HL-60 (cell line): Measurements from ENCODE around the gene RFTN1.

ENCODE experiments used
- DNase-seq, 2 experiments: peaks; one replicate each; pipeline ENCODE4 v3.0.0-alpha.2; 2010 to 2020; ENCODE audit warnings: low read depth in 1 of 2, low spot score in 1 of 2
- H3K27ac ChIP-seq: fragments of 250-450 bp; sonication (Bioruptor Pico); replicated peaks from 2 replicates; pipeline ENCODE4 v1.5.1; 2020; ENCODE audit warnings: mild to moderate bottlenecking, moderate library complexity
- H3K27me3 ChIP-seq: fragments of 250-450 bp; sonication (Bioruptor Pico); 2 replicates; pipeline ENCODE4 v1.5.1; 2021; ENCODE audit warnings: mild to moderate bottlenecking, moderate library complexity; ENCODE audit not compliant: insufficient read depth, poor library complexity, severe bottlenecking
- H3K4me3 ChIP-seq: replicated peaks from 2 replicates; pipeline ENCODE4 v1.5.1; 2011; ENCODE audit warnings: mild to moderate bottlenecking, control low read depth, low read length; ENCODE audit not compliant: insufficient read depth
- GABPA ChIP-seq: IDR thresholded peaks from 2 replicates; pipeline ENCODE4 v1.6.1; 2012; ENCODE audit warnings: low read depth
- POLR2AphosphoS5 ChIP-seq: IDR thresholded peaks from 2 replicates; pipeline ENCODE4 v1.6.1; 2012; ENCODE audit warnings: low read depth
- SPI1 ChIP-seq: IDR thresholded peaks from 2 replicates; pipeline ENCODE4 v1.6.1; 2012; ENCODE audit warnings: low read depth, mild to moderate bottlenecking, borderline replicate concordance
- TF ChIP-seq, protein P1 (sequence below): IDR thresholded peaks from one replicate; pipeline ENCODE4 v1.5.1; 2011; ENCODE audit warnings: low read length, control low read depth, inconsistent platforms; ENCODE audit not compliant: insufficient read depth
- TF ChIP-seq, protein P2 (sequence below): IDR thresholded peaks from 2 replicates; pipeline ENCODE4 v1.6.1; 2012; ENCODE audit warnings: low read depth; ENCODE audit not compliant: insufficient replicate concordance

The RFTN1 gene

DNA sequence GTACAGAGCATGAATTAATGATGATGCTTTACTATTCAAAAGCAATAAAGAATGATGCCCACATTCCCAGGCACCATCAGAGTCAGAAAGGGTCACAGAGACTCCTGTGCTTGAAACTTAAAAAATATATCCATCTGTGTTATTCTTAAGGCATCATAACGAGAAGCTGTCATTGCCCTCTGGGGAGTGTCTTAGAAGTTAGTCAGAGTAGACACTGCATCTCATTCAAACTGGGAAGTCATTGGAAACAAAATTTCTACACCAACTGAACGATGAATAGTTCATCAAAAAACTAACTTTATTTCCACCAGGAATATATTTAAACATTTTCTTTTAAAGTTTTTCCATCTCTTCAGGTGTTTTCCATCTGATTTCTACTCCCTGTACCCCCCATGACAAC is 122.9 kb downstream of the RFTN1 start:
- Histone ChIP-seq H3K27ac (no peak overlapping the region), H3K4me3 (no peak overlapping the region), H3K27me3 (no peaks in the 10 kb centered on the region)
- no peak for DNase-seq
- no peak for TF ChIP-seq SPI1

DNA sequence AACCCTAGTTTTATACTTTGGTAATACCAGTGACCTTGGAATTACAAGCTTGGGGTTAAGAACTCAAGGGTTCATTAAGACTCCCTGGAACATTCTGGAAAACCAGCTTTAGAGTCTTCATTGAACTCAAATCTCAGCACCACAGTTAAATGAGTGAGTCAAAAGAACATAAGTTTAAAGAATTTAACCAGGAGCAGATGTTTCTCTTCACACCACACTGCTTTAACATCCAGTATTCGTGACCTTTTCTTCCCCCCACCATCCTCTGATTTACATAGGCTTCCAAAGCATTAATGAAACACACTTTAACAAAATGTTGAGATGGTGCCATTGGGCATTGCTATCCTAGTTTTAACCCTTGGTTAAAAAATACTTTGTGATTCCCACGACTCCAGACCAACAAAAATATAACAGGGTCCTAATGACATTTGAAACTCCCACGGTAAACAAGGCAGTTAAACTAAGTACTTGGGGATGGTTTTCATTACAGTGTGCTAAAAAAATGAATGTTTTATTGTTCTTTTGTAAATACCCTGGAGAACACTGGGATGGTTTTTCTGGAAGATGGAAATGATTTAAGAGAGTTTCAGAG is 124.6 kb downstream of the RFTN1 start:
- TF ChIP-seq SPI1 = no peak
- no peak overlapping the region for H3K27ac ChIP-seq

DNA sequence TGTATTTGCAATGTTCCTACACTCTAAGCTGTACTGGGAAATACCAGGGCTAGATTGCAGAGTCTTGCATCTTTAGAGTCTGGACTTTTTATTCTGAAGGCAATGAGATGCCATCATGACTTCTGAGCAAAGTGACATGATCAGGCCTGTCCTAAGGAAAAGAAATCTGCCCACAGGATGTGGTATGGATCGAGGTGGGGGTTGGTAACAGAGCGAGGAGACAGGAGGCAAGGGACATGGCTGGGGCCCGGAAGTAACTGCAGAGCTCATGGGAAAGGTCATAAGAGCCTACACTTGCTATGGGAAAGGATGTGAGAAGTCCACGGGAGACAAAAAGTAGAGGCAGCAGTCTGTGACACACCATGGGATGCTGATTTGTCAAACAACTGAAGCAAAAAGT is 126.9 kb downstream of the RFTN1 start:
- Histone ChIP-seq H3K27ac (no peak overlapping the region), H3K4me3 (no peak overlapping the region), H3K27me3 (no peaks in the 10 kb centered on the region)
- TF ChIP-seq, protein P1, sequence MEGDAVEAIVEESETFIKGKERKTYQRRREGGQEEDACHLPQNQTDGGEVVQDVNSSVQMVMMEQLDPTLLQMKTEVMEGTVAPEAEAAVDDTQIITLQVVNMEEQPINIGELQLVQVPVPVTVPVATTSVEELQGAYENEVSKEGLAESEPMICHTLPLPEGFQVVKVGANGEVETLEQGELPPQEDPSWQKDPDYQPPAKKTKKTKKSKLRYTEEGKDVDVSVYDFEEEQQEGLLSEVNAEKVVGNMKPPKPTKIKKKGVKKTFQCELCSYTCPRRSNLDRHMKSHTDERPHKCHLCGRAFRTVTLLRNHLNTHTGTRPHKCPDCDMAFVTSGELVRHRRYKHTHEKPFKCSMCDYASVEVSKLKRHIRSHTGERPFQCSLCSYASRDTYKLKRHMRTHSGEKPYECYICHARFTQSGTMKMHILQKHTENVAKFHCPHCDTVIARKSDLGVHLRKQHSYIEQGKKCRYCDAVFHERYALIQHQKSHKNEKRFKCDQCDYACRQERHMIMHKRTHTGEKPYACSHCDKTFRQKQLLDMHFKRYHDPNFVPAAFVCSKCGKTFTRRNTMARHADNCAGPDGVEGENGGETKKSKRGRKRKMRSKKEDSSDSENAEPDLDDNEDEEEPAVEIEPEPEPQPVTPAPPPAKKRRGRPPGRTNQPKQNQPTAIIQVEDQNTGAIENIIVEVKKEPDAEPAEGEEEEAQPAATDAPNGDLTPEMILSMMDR = no peak
- TF ChIP-seq, protein P2, sequence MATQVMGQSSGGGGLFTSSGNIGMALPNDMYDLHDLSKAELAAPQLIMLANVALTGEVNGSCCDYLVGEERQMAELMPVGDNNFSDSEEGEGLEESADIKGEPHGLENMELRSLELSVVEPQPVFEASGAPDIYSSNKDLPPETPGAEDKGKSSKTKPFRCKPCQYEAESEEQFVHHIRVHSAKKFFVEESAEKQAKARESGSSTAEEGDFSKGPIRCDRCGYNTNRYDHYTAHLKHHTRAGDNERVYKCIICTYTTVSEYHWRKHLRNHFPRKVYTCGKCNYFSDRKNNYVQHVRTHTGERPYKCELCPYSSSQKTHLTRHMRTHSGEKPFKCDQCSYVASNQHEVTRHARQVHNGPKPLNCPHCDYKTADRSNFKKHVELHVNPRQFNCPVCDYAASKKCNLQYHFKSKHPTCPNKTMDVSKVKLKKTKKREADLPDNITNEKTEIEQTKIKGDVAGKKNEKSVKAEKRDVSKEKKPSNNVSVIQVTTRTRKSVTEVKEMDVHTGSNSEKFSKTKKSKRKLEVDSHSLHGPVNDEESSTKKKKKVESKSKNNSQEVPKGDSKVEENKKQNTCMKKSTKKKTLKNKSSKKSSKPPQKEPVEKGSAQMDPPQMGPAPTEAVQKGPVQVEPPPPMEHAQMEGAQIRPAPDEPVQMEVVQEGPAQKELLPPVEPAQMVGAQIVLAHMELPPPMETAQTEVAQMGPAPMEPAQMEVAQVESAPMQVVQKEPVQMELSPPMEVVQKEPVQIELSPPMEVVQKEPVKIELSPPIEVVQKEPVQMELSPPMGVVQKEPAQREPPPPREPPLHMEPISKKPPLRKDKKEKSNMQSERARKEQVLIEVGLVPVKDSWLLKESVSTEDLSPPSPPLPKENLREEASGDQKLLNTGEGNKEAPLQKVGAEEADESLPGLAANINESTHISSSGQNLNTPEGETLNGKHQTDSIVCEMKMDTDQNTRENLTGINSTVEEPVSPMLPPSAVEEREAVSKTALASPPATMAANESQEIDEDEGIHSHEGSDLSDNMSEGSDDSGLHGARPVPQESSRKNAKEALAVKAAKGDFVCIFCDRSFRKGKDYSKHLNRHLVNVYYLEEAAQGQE = no peak
- DNase-seq = no peak

More for the DNA sequence above, 124.6 kb downstream of the RFTN1 start:
- Histone ChIP-seq H3K4me3 (no peak overlapping the region), H3K27me3 (no peaks in the 10 kb centered on the region)
- DNase-seq = no peak

DNA sequence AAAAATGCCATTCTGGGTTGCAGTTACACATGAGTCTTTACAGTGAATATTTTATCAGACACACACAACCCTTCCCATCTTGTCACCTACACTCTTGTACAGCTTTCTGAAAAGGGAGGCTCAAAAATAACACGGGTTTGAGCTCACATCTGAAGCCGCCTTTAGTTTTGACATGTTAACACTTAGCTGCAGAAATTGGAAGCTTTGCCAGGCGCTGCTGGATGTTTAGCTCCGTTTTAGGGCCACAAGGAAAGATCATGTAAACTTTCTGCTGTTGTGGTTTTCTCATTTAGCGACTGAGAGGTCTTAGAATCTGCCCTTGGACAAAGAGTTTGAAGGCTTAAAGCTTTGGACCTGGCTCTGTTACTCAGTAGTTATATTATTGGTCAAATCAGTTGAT is 128.3 kb downstream of the RFTN1 start:
- no peak for DNase-seq
- no peak overlapping the region for H3K27ac ChIP-seq
- no peak overlapping the region for H3K4me3 ChIP-seq
- TF ChIP-seq, protein P2 = no peak
- TF ChIP-seq POLR2AphosphoS5 (no peak), GABPA (no peak), SPI1 (no peak)
- TF ChIP-seq, protein P1 = no peak
- H3K27me3 ChIP-seq = no peaks in the 10 kb centered on the region

DNA sequence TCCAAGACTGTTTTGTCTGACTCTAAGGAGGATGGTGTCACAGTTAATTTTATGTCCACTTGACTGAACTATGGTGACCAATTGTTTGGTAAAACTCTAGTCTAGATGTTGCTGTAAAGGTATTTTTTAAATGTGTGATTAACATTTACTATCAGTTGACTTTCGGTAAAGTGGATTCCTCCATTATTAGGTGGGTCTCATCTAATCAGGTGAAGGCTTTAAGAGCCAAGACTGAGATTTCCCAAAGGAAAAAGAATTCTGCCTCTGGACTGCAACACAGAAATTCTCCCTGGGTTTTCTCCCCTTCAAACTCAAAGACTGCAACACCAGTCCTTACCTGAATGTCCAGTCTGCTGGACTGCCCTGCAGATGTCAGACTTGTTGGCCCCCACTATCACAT is 129.6 kb downstream of the RFTN1 start:
- no peak for TF ChIP-seq GABPA
- TF ChIP-seq, protein P1 = no peak

More for the DNA sequence above, 129.6 kb downstream of the RFTN1 start:
- no peak overlapping the region for H3K27ac ChIP-seq
- DNase-seq = no peak
- no peak overlapping the region for H3K4me3 ChIP-seq
- H3K27me3 ChIP-seq = no peaks in the 10 kb centered on the region
